Spleen (tissue), 13 donors: ENCODE results near the gene RAB11B. TPM values are rescaled to one million over a fixed set of nuclear protein-coding genes. Genes with fewer than 3 reads are reported as not detected.
"Not testable (repeated sequence)": the region's sequence is repeated elsewhere in the genome, so short reads cannot be mapped to it uniquely, and the experiment has no call there.

Source experiments
- DNase-seq: peaks from one replicate; pipeline ENCODE4 v3.0.0-alpha.2; 2020
- H3K27ac ChIP-seq, 8 donors: fragments of 200-600 bp; sonication (generic) in 7 of 8; 1 replicate in 4 of 8; 2 replicates in 4 of 8; pipeline versions ENCODE4 v1.5.0 to v1.8.0; 2016 to 2021; ENCODE audit warnings: inconsistent platforms in 4 of 8, mild to moderate bottlenecking in 4 of 8, moderate library complexity in 1 of 8
- H3K27me3 ChIP-seq, 7 donors: fragments of 200-600 bp; sonication (generic) in 6 of 7; replicated peaks in 1 of 7; 1 replicate in 4 of 7; 2 replicates in 3 of 7; pipeline versions ENCODE4 v1.5.0 to v1.8.0; 2016 to 2021; ENCODE audit warnings: inconsistent platforms in 3 of 7, mild to moderate bottlenecking in 1 of 7
- H3K36me3 ChIP-seq, 6 donors: fragments of 200-600 bp; sonication (generic) in 5 of 6; 1 replicate in 4 of 6; 2 replicates in 2 of 6; pipeline versions ENCODE4 v1.5.0 to v1.8.0; 2016 to 2021; ENCODE audit warnings: inconsistent platforms in 2 of 6
- H3K4me1 ChIP-seq, 6 donors: fragments of 200-600 bp; sonication (generic) in 5 of 6; 1 replicate in 3 of 6; 2 replicates in 3 of 6; pipeline versions ENCODE4 v1.5.0 to v1.8.0; 2016 to 2021; ENCODE audit warnings: inconsistent platforms in 3 of 6
- H3K4me3 ChIP-seq, 8 donors: fragments of 200-600 bp; sonication (generic) in 7 of 8; 1 replicate in 4 of 8; 2 replicates in 4 of 8; pipeline versions ENCODE4 v1.5.0 to v1.8.0; 2016 to 2021; ENCODE audit warnings: inconsistent platforms in 4 of 8, mild to moderate bottlenecking in 4 of 8, moderate library complexity in 2 of 8
- H3K9me3 ChIP-seq, 8 donors: fragments of 200-600 bp; sonication (generic) in 7 of 8; 1 replicate in 4 of 8; 2 replicates in 4 of 8; pipeline versions ENCODE4 v1.5.0 to v1.8.0; 2016 to 2021; ENCODE audit warnings: inconsistent platforms in 4 of 8
- POLR2A ChIP-seq, 3 donors: fragments of 450-650 bp; IDR thresholded peaks; one replicate each; pipeline ENCODE4 v1.5.1; 2017; ENCODE audit warnings: antibody characterized with exemption in 3 of 3, mild to moderate bottlenecking in 1 of 3
- POLR2AphosphoS5 ChIP-seq, 3 donors: sonication (generic); formaldehyde crosslinking; IDR thresholded peaks; one replicate each; pipeline ENCODE4 v1.5.1; 2017; ENCODE audit warnings: antibody characterized with exemption in 3 of 3
- WGBS, 5 donors: extraction: QIAGEN DNeasy Blood & Tissue Kit in 3 of 5; methylation state at CpG; one replicate each; pipeline versions ENCODE4 v1.1.5 to v1.1.7; 2013 to 2018; 5-methylcytosine and 5-hydroxymethylcytosine counted together
- intact Hi-C: fragments of 100-400 bp; cut with DNase I; formaldehyde crosslinking; loops from one replicate; pipeline ENCODE4 v1.15.0; 2023; ENCODE audit warnings: low total_unique reads
- long read RNA-seq, 2 donors: transcript quantifications; one replicate each; lab custom pipeline, GENCODE V29; 2026
- polyA plus RNA-seq, 3 donors: library from polyadenylated mRNA; stranded (reverse); fragments of 200-250 nt; gene quantifications; one replicate each; pipeline ENCODE4 v1.2.1, GENCODE V29; 2013
- total RNA-seq, 7 donors: library from RNA; depleted of rRNA in 3 of 7; stranded (reverse); fragments of >200 nt in 3 of 7; fragmentation: NEBNext Ultra II Directional in 4 of 7; extraction: Animal tissue kit (Norgen Biotek cat#: 25700) in 4 of 7; gene quantifications; one replicate each; pipeline versions ENCODE4 v1.1.0 to v1.2.1, GENCODE V29; 2016 to 2021
- TF ChIP-seq, protein P1 (sequence below), 11 experiments: fragments of 200-600 bp in 7 of 11; fragments of 450-650 bp in 4 of 11; sonication (generic) in 4 of 11; IDR thresholded peaks in 8 of 11; conservative IDR thresholded peaks in 3 of 11; 1 replicate in 7 of 11; 2 replicates in 4 of 11; pipeline versions ENCODE4 v1.4.0 to v1.8.0; 2016 to 2021; ENCODE audit warnings: antibody characterized with exemption in 11 of 11, inconsistent platforms in 4 of 11, mild to moderate bottlenecking in 1 of 11
- donor health status: healthy with polysubstance abuse.
- donor health status: DM: no; HTN: no; CAD: no; lungs with moderate emphysema.
- donor health status: DM: no; HTN: no; CAD: no.
- donor health status: Bipolar disorder and iron deficiency.
- donor health status: healthy.
- donor health status: DM: no; HTN: no; CAD: no.
- donor health status: DM: yes; HTN: yes; CAD: no.

RAB11B gene
- total RNA-seq = 100 to 1,000 TPM in 4 of 7 donors, 10 to 100 TPM in 3; 60.2 to 114 (median 100) TPM
- polyA plus RNA-seq = 100 to 1,000 TPM in 1 of 3 donors, 10 to 100 TPM in 2; 42.0 to 101 (median 42.5) TPM
- long read RNA-seq, donor 1, transcript RAB11B-202 (4 exons, 894 nt) = minor isoform, 10 of 87 reads
- long read RNA-seq, donor 1, transcript RAB11B-201 (5 exons, 1,751 nt) = major isoform, 77 of 87 reads
- long read RNA-seq, donor 1, partial matches to known transcripts = 0 of 87 reads
- long read RNA-seq, donor 1, other reads (novel, unspliced or antisense) = 0 of 87 reads
- long read RNA-seq, donor 2, transcript RAB11B-202 (4 exons, 894 nt) = minor isoform, 7 of 76 reads
- long read RNA-seq, donor 2, transcript RAB11B-201 (5 exons, 1,751 nt) = major isoform, 66 of 76 reads
- long read RNA-seq, donor 2, partial matches to known transcripts = 0 of 76 reads
- long read RNA-seq, donor 2, other reads (novel, unspliced or antisense) = 0 of 76 reads

DNA sequence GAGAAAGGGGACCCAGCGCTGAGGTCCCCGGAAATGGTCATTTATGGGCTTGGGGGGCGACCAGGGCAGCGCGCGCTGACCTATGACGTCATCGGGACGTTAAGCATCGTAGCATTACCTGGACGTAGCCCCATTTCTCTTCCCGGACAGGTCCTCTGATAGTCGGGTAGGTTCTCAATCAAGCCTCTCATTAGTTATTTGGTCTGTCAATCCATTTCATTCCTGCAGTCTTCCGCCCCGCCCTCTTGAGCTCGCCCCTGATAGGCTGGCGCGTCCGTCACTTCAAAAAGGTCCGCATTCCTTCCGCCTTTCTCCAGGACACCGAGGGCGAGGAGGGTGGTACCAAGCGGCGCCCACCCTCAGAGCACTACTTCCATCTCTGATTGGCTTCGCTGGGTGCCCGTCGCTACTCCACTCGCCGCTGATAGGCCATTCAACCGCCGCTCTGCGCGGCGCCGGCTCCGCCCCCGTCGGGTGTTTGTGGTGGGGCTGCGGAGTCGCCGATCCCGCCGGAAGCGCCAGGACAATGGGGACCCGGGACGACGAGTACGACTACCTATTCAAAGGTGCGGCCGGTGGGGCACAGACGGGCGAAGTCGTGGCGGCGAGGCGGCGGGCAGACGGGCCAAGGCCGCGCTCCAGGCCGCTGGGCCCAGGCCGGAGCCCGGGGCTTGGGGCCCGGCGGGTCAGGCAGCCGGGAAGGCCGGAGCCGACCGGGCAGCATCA, at the start of gene RAB11B:
Gene RAB11B (plus strand): TSS at position 470 of the 726 bp plus-strand sequence. CDS start 57 bp downstream, at position 527.
- peak within 1 kb of the TSS; percentile 98 to 100 (median 100) for H3K27ac ChIP-seq
- intact Hi-C loops = no loop called here
- WGBS, 5 donors = 0 to 1% (median 0%) methylated on average over 25 to 70 of the region's 70 CpGs

DNA sequence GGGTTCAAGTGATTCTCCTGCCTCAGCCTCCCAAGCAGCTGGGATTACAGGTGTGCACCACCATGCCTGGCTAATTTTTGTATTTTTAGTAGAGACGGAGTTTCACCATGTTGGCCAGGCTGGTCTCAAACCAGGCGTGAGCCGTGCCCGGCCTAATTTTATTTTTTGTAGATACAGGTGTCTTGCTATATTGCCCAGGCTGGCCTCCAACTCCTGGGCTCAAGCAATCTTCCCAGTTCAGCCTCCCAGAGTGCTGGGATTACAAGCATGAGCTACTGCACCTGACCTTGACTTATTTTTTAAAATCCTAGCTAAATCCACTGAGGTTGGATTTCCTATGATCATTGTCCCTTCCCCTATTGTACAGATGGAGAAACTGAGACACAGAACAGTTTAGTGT, 48.7 kb upstream of the RAB11B start:
- DNase-seq, intact Hi-C loops, H3K36me3 ChIP-seq, H3K9me3 ChIP-seq: not testable (repeated sequence)
- peaks cover 3 to 72% (median 36%) of the 10 kb centered on the region in 6 donors for H3K4me1 ChIP-seq
- H3K27me3 ChIP-seq = peaks cover 0 to 73% (median 15%) of the 10 kb centered on the region in 7 donors
- H3K27ac ChIP-seq = peak overlapping the region; percentile 58 to 95 (median 88)
- 84 to 97% (median 85%) methylated on average over 4 of the region's 4 CpGs for WGBS, 5 donors
- peak overlapping the region in 5 of 8 donors; percentile 51 to 77 (median 69) for H3K4me3 ChIP-seq

More for the DNA sequence above, at the start of gene RAB11B:
- TF ChIP-seq, protein P1, sequence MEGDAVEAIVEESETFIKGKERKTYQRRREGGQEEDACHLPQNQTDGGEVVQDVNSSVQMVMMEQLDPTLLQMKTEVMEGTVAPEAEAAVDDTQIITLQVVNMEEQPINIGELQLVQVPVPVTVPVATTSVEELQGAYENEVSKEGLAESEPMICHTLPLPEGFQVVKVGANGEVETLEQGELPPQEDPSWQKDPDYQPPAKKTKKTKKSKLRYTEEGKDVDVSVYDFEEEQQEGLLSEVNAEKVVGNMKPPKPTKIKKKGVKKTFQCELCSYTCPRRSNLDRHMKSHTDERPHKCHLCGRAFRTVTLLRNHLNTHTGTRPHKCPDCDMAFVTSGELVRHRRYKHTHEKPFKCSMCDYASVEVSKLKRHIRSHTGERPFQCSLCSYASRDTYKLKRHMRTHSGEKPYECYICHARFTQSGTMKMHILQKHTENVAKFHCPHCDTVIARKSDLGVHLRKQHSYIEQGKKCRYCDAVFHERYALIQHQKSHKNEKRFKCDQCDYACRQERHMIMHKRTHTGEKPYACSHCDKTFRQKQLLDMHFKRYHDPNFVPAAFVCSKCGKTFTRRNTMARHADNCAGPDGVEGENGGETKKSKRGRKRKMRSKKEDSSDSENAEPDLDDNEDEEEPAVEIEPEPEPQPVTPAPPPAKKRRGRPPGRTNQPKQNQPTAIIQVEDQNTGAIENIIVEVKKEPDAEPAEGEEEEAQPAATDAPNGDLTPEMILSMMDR (IDR thresholded peaks at IDR 0.05 in 8 of 11, conservative IDR thresholded peaks at IDR 0.05 in 3 of 11) = peak in 2 of 11 experiments; percentile 20 to 35
- TF ChIP-seq POLR2A (IDR thresholded peaks at IDR 0.05) (no peak), POLR2AphosphoS5 (IDR thresholded peaks at IDR 0.05) (peak; percentile 88 to 93 (median 89))
- H3K4me3 ChIP-seq = peak within 1 kb of the TSS; percentile 54 to 87 (median 80)
- no peaks in the 10 kb centered on the region for H3K27me3 ChIP-seq
- H3K4me1 ChIP-seq = peaks cover 39 to 72% (median 51%) of the 10 kb centered on the region in 6 donors
- H3K36me3 ChIP-seq = peaks cover 0 to 30% (median 0%) of the 10 kb centered on the region in 6 donors
- H3K9me3 ChIP-seq = peaks cover 0 to 8% (median 0%) of the 10 kb centered on the region in 8 donors
- peak; percentile 98 for DNase-seq

DNA sequence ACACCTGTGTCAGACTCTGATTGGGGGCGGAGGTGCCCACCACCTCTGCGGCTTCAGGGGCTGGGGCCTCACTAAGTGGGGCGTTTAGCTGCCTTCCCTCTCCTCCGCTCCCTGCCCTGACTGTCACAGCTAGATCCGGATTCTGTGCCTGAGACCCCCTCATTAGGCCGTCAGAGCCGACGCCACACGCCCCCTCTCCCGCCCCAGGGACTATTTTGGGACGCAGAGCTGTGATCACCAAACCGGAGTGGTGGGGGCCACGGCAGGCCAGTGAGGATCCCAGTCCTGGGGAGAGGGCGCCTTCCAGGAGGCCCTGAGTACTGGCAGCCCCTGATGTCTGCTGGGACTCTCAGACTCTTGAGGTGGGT, 47.9 kb upstream of the RAB11B start:
- intact Hi-C loops = no loop called here
- no peak for DNase-seq
- TF ChIP-seq, protein P1 (IDR thresholded peaks at IDR 0.05 in 8 of 11, conservative IDR thresholded peaks at IDR 0.05 in 3 of 11) = no peak
- TF ChIP-seq POLR2A (IDR thresholded peaks at IDR 0.05) (no peak), POLR2AphosphoS5 (IDR thresholded peaks at IDR 0.05) (no peak)
- H3K36me3 ChIP-seq = no peaks in the 10 kb centered on the region
- peak overlapping the region; percentile 51 to 77 (median 61) for H3K4me3 ChIP-seq
- peaks cover 0 to 65% (median 15%) of the 10 kb centered on the region in 7 donors for H3K27me3 ChIP-seq
- H3K9me3 ChIP-seq = no peaks in the 10 kb centered on the region
- peaks cover 3 to 64% (median 33%) of the 10 kb centered on the region in 6 donors for H3K4me1 ChIP-seq
- 19 to 69% (median 28%) methylated on average over 3 to 14 of the region's 14 CpGs for WGBS, 5 donors
- peak overlapping the region; percentile 76 to 95 (median 88) for H3K27ac ChIP-seq

DNA sequence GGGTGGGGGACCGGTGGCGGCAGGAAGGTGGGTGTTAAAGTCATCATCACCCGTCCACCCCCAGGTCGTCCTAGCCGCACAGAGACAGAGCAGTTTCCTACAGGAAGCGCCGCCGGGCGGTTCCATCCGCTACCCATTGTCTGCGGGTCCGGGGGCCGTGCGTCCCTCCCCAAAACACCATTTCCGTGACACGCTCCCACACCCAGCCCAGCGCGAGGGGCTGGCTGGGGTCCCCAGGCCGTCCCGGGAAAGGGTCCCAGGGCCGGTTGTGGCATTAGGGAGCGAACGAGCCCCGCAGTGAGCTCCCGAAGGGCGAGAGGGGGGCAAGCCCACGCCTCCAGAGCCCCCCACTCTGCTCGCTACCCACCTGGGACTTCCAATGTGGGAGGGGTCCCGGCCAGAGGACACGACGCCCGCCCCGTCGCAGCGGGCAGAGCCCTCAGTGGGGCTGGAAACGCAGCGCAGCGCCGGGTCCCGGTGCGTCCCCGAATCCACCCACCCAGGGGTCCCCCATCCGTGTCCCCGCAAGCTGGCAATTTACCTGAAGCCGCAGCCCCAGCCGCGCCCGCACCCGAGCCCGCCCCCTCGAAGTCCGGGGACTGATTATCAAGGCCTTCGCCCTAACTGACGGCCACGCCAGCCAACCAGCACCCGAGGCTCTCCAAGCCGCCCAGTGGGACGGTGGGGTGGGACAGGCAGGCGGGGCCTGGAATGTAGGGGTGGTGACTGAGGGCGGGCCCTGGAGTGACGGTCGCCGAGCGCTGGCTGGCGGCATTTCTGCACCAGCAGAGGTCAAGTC, 47.3 kb upstream of the RAB11B start, which contains the start of gene KANK3:
Gene KANK3 (minus strand): TSS at position 579 of the 799 bp plus-strand sequence. CDS start 5,434 bp downstream, outside the sequence.
- H3K4me3 ChIP-seq = peak within 1 kb of the TSS; percentile 51 to 77 (median 61)

More for the DNA sequence above, 47.3 kb upstream of the RAB11B start, which contains the start of gene KANK3:
- no peaks in the 10 kb centered on the region for H3K36me3 ChIP-seq
- TF ChIP-seq POLR2A (IDR thresholded peaks at IDR 0.05) (peak; percentile 18 to 65 (median 60)), POLR2AphosphoS5 (IDR thresholded peaks at IDR 0.05) (peak; percentile 90 to 96 (median 94))
- TF ChIP-seq, protein P1 (IDR thresholded peaks at IDR 0.05 in 8 of 11, conservative IDR thresholded peaks at IDR 0.05 in 3 of 11) = peak in 4 of 11 experiments; percentile 23 to 28 (median 28)
- H3K27ac ChIP-seq = peak within 1 kb of the TSS; percentile 76 to 95 (median 88)
- intact Hi-C loops = no loop called here
- H3K9me3 ChIP-seq = no peaks in the 10 kb centered on the region
- H3K27me3 ChIP-seq = peaks cover 0 to 59% (median 14%) of the 10 kb centered on the region in 7 donors
- peak; percentile 97 for DNase-seq
- peaks cover 3 to 59% (median 30%) of the 10 kb centered on the region in 6 donors for H3K4me1 ChIP-seq
- WGBS, 5 donors = 2 to 6% (median 2%) methylated on average over 41 to 65 of the region's 65 CpGs; no CpG with 5 or more reads in 1 of the 5 donors
